Natural killer cell (primary cell): Measurements from ENCODE around the gene SVEP1. TPM values are rescaled to one million over a fixed set of nuclear protein-coding genes. Genes with fewer than 3 reads are reported as not detected.

Experiments
- ATAC-seq, 3 donors: fragments of 150-1000 bp in 2 of 3; fragments of 200-7000 bp in 1 of 3; cut with Tn5 transposase; 1 replicate in 1 of 3; 2 replicates in 2 of 3; pipeline ENCODE4 v1.10.0; 2021; ENCODE audit warnings: mild to moderate bottlenecking in 2 of 3, moderate library complexity in 2 of 3
- DNase-seq, 2 donors: peaks; one replicate each; pipeline versions ENCODE4 v3.0.0 to v3.0.0-alpha.2; 2013 to 2021; ENCODE audit warnings: mixed read lengths in 1 of 2
- H3K27ac ChIP-seq: one replicate; pipeline ENCODE4 v1.5.1; 2013; ENCODE audit warnings: mild to moderate bottlenecking, low read length
- H3K27me3 ChIP-seq: one replicate; pipeline ENCODE4 v1.6.1; 2013; ENCODE audit warnings: low read length; ENCODE audit not compliant: control insufficient read depth, insufficient read depth
- H3K36me3 ChIP-seq: one replicate; pipeline ENCODE4 v1.6.1; 2013; ENCODE audit warnings: low read length; ENCODE audit not compliant: control insufficient read depth, insufficient read depth
- H3K4me1 ChIP-seq: one replicate; pipeline ENCODE4 v1.6.1; 2013; ENCODE audit warnings: low read length; ENCODE audit not compliant: control insufficient read depth, insufficient read depth
- H3K4me3 ChIP-seq: one replicate; pipeline ENCODE4 v1.5.1; 2013; ENCODE audit warnings: low read length
- H3K9me3 ChIP-seq: one replicate; pipeline ENCODE4 v1.6.1; 2013; ENCODE audit warnings: low read length; ENCODE audit not compliant: control insufficient read depth, insufficient read depth
- H3K27ac Mint-ChIP-seq, 2 donors: one replicate each; pipeline ENCODE4 v1.8.0; 2022; ENCODE audit warnings: mild to moderate bottlenecking in 2 of 2, mixed read lengths in 2 of 2, moderate library complexity in 1 of 2
- H3K27me3 Mint-ChIP-seq, 2 donors: one replicate each; pipeline ENCODE4 v1.8.0; 2022; ENCODE audit warnings: low read depth in 2 of 2, mixed read lengths in 2 of 2
- H3K36me3 Mint-ChIP-seq: one replicate; pipeline ENCODE4 v1.8.0; 2022; ENCODE audit warnings: mixed read lengths
- H3K4me1 Mint-ChIP-seq, 2 donors: one replicate each; pipeline ENCODE4 v1.8.0; 2022; ENCODE audit warnings: mixed read lengths in 2 of 2
- H3K4me3 Mint-ChIP-seq: one replicate; pipeline ENCODE4 v1.8.0; 2022; ENCODE audit warnings: mild to moderate bottlenecking, moderate library complexity, mixed read lengths
- H3K9me3 Mint-ChIP-seq, 2 donors: one replicate each; pipeline ENCODE4 v1.8.0; 2022; ENCODE audit warnings: mixed read lengths in 2 of 2
- WGBS: methylation state at CpG from one replicate; pipeline ENCODE4 v1.1.7; 2013; ENCODE audit warnings: missing lambda C conversion rate; ENCODE audit not compliant: insufficient coverage; 5-methylcytosine and 5-hydroxymethylcytosine counted together
- intact Hi-C: fragments of 100-400 bp; cut with micrococcal nuclease; formaldehyde crosslinking; loops from one replicate; pipeline ENCODE4 v1.14.2; 2022
- total RNA-seq, 4 donors: library from RNA; stranded (reverse); fragments of 120-200 nt in 1 of 4; gene quantifications; one replicate each; pipeline versions ENCODE4 v1.2.3 to v1.2.4, GENCODE V29; 2013 to 2022
- TF ChIP-seq, protein P1 (sequence below): fragments of 200-600 bp; IDR thresholded peaks from one replicate; pipeline ENCODE4 v1.8.0; 2022; ENCODE audit warnings: antibody characterized with exemption

Gene SVEP1
- total RNA-seq, 3 donors from 2014 or later (not counting 1 experiment from before 2014, with no cell fraction given), result not detected

- no peaks in the 10 kb centered on the region for H3K9me3 Mint-ChIP-seq
- 95% methylated on average over 6 of the region's 6 CpGs for WGBS
- Histone ChIP-seq H3K4me3 (no peak overlapping the region), H3K9me3 (no peaks in the 10 kb centered on the region), H3K4me1 (no peaks in the 10 kb centered on the region), H3K36me3 (no peaks in the 10 kb centered on the region), H3K27ac (no peak overlapping the region), H3K27me3 (no peaks in the 10 kb centered on the region)
- ATAC-seq (no peak), DNase-seq (no peak)
- no peaks in the 10 kb centered on the region for H3K27me3 Mint-ChIP-seq
- TF ChIP-seq, protein P1, sequence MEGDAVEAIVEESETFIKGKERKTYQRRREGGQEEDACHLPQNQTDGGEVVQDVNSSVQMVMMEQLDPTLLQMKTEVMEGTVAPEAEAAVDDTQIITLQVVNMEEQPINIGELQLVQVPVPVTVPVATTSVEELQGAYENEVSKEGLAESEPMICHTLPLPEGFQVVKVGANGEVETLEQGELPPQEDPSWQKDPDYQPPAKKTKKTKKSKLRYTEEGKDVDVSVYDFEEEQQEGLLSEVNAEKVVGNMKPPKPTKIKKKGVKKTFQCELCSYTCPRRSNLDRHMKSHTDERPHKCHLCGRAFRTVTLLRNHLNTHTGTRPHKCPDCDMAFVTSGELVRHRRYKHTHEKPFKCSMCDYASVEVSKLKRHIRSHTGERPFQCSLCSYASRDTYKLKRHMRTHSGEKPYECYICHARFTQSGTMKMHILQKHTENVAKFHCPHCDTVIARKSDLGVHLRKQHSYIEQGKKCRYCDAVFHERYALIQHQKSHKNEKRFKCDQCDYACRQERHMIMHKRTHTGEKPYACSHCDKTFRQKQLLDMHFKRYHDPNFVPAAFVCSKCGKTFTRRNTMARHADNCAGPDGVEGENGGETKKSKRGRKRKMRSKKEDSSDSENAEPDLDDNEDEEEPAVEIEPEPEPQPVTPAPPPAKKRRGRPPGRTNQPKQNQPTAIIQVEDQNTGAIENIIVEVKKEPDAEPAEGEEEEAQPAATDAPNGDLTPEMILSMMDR, result no peak
- no peaks in the 10 kb centered on the region for H3K4me1 Mint-ChIP-seq
- H3K4me3 Mint-ChIP-seq, result no peak overlapping the region
- intact Hi-C loops, result no loop called here
- H3K27ac Mint-ChIP-seq, result no peak overlapping the region
- no peaks in the 10 kb centered on the region for H3K36me3 Mint-ChIP-seq
Measured at GRCh38 chr9:110472111-110472510, 107.4 kb downstream of the SVEP1 start.

DNA sequence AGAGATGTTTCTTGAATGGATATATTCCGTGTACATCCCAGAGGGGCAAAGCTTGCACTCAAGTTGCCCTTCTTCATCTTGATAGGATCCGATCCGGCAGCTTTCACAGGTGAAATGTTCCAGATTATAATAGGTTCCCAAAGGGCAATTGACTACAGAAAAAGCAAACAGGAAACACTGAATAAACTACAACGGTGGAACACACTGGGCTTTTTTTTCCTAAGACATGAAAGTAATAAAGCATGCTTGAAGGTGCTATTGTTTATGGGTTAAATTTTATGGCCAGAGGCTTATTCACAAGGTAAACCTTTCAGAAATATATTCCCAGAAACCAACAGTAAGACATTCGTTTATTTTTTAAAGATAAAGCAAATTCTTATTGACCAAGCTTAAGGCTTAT lies 110.6 kb downstream of the SVEP1 start:
- no peak for DNase-seq
- TF ChIP-seq, protein P1, result no peak
- Mint-ChIP-seq H3K9me3 (no peaks in the 10 kb centered on the region), H3K36me3 (no peaks in the 10 kb centered on the region), H3K27me3 (no peaks in the 10 kb centered on the region), H3K27ac (no peak overlapping the region), H3K4me1 (no peaks in the 10 kb centered on the region), H3K4me3 (no peak overlapping the region)
- Histone ChIP-seq H3K36me3 (no peaks in the 10 kb centered on the region), H3K27me3 (no peaks in the 10 kb centered on the region), H3K4me3 (no peak overlapping the region), H3K9me3 (no peaks in the 10 kb centered on the region), H3K4me1 (no peaks in the 10 kb centered on the region), H3K27ac (no peak overlapping the region)
- intact Hi-C loops, result no loop called here
- WGBS, result 73% methylated on average over 5 of the region's 5 CpGs
- ATAC-seq, result no peak

- WGBS, result 83% methylated on average over 1 of the region's 3 CpGs
- intact Hi-C loops, result no loop called here
- no peaks in the 10 kb centered on the region for H3K27me3 Mint-ChIP-seq
Measured at GRCh38 chr9:110465190-110465589, 114.4 kb downstream of the SVEP1 start.

DNA sequence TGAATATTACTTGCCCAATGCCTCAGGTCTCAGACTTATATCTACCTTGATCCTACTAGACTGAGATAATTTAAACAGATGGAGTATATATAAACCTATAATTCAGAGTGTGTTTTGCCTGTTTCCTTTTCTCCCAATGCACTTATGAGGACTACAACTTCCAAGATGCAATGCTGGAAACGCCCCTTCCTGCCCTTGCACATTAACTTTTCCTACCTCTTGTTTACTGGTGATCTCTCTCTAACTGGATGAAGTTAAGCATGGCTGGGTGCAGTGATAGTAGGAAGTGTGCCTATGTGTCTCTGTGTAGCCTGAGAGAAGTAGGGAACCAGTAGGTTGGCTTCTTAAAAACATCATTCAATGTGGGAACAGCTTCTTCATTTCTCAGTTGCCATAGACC lies 115.2 kb downstream of the SVEP1 start:
- 60% methylated on average over 1 of the region's 1 CpG for WGBS
- no peak overlapping the region for H3K27ac Mint-ChIP-seq
- no peak overlapping the region for H3K27ac ChIP-seq

More at GRCh38 chr9:110465190-110465589, 114.4 kb downstream of the SVEP1 start:
- Mint-ChIP-seq H3K27ac (no peak overlapping the region), H3K4me3 (no peak overlapping the region), H3K9me3 (no peaks in the 10 kb centered on the region), H3K36me3 (no peaks in the 10 kb centered on the region), H3K4me1 (no peaks in the 10 kb centered on the region)
- H3K4me1 ChIP-seq, result no peaks in the 10 kb centered on the region
- no peaks in the 10 kb centered on the region for H3K36me3 ChIP-seq
- no peaks in the 10 kb centered on the region for H3K9me3 ChIP-seq
- no peak for DNase-seq
- no peak overlapping the region for H3K27ac ChIP-seq
- no peaks in the 10 kb centered on the region for H3K27me3 ChIP-seq
- no peak overlapping the region for H3K4me3 ChIP-seq
- TF ChIP-seq, protein P1, result no peak
- ATAC-seq, result no peak

More for the DNA sequence above, 115.2 kb downstream of the SVEP1 start:
- Histone ChIP-seq H3K36me3 (no peaks in the 10 kb centered on the region), H3K4me3 (no peak overlapping the region), H3K9me3 (no peaks in the 10 kb centered on the region), H3K27me3 (no peaks in the 10 kb centered on the region), H3K4me1 (no peaks in the 10 kb centered on the region)
- H3K4me3 Mint-ChIP-seq, result no peak overlapping the region
- H3K36me3 Mint-ChIP-seq, result no peaks in the 10 kb centered on the region
- H3K9me3 Mint-ChIP-seq, result no peaks in the 10 kb centered on the region
- no peaks in the 10 kb centered on the region for H3K4me1 Mint-ChIP-seq
- TF ChIP-seq, protein P1, result no peak
- no peaks in the 10 kb centered on the region for H3K27me3 Mint-ChIP-seq
- intact Hi-C loops, result no loop called here
- DNase-seq, result no peak
- ATAC-seq, result no peak
